Colonic mucosa (tissue), 4 donors: Measurements from ENCODE around the gene IL1RN. TPM values are rescaled to one million over a fixed set of nuclear protein-coding genes. Genes with fewer than 3 reads are reported as not detected.

Experiments used
- DNase-seq: peaks from one replicate; pipeline ENCODE4 v3.0.0-alpha.2; 2020
- H3K27ac ChIP-seq: fragments of 200-600 bp; one replicate; pipeline ENCODE4 v1.8.0; 2021
- H3K27me3 ChIP-seq: fragments of 200-600 bp; one replicate; pipeline ENCODE4 v1.8.0; 2021
- H3K36me3 ChIP-seq: fragments of 200-600 bp; one replicate; pipeline ENCODE4 v1.8.0; 2021
- H3K4me1 ChIP-seq: fragments of 200-600 bp; one replicate; pipeline ENCODE4 v1.8.0; 2021; ENCODE audit warnings: mild to moderate bottlenecking
- H3K4me3 ChIP-seq: fragments of 200-600 bp; one replicate; pipeline ENCODE4 v1.8.0; 2021
- H3K9ac ChIP-seq, 2 donors: one replicate each; pipeline ENCODE4 v1.7.0; 2013; ENCODE audit warnings: control low read depth in 2 of 2, low read depth in 2 of 2, low read length in 2 of 2
- H3K9me3 ChIP-seq: fragments of 200-600 bp; one replicate; pipeline ENCODE4 v1.8.0; 2021
- intact Hi-C: fragments of 100-400 bp; cut with DNase I; formaldehyde crosslinking; loops from one replicate; pipeline ENCODE4 v1.14.1; 2022
- total RNA-seq, 2 donors: library from RNA; stranded (reverse); fragmentation: NEBNext Ultra II Directional in 1 of 2; extraction: Animal tissue kit (Norgen Biotek cat#: 25700) in 1 of 2; gene quantifications; one replicate each; pipeline ENCODE4 v1.2.1, GENCODE V29; 2021
- TF ChIP-seq, protein P1 (sequence below): fragments of 200-600 bp; IDR thresholded peaks from one replicate; pipeline ENCODE4 v1.8.0; 2022; ENCODE audit warnings: antibody characterized with exemption, mild to moderate bottlenecking
- donor health status: healthy.
- donor health status: DM: no; HTN: no; CAD: no.
- donor health status: DM: no; HTN: no; CAD: no.

IL1RN gene
- total RNA-seq, 2 donors from 2014 or later, result 1.5 to 6.0 TPM

DNA sequence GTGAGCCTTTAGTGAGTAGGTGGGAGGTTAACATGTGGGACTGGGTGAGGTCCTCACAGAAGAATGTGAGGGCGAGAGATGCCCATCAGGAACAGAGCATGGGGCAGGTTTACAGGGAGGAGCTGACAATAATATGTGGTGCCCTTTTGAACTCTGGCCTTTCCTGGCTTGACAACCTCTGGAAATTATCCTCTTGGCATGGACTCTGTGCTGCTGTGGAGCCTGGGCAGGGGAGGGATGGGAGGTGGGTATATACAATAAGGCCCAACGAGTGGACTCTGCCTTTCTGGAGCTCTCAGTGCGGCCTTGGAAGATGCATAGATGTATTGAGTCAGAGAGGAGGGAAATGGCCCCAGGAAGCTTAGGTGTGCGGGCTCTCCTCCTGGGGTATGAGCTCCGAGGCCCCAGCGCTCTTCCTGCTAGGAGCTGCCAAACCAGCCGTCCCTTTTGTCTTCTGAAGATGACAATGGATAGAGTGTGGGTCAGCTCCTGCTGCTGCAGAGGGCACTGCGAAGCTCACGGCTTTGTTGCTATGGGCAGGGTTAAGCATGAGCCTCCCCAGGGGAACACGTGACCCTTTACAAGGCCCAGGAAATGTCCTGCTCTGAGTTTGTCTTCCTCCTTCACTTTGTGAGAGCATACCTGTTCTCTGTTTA is 37.7 kb downstream of the IL1RN start:
- TF ChIP-seq, protein P1, sequence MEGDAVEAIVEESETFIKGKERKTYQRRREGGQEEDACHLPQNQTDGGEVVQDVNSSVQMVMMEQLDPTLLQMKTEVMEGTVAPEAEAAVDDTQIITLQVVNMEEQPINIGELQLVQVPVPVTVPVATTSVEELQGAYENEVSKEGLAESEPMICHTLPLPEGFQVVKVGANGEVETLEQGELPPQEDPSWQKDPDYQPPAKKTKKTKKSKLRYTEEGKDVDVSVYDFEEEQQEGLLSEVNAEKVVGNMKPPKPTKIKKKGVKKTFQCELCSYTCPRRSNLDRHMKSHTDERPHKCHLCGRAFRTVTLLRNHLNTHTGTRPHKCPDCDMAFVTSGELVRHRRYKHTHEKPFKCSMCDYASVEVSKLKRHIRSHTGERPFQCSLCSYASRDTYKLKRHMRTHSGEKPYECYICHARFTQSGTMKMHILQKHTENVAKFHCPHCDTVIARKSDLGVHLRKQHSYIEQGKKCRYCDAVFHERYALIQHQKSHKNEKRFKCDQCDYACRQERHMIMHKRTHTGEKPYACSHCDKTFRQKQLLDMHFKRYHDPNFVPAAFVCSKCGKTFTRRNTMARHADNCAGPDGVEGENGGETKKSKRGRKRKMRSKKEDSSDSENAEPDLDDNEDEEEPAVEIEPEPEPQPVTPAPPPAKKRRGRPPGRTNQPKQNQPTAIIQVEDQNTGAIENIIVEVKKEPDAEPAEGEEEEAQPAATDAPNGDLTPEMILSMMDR, result no peak
- Histone ChIP-seq H3K9me3 (no peaks in the 10 kb centered on the region), H3K36me3 (no peaks in the 10 kb centered on the region), H3K4me1 (no peaks in the 10 kb centered on the region), H3K4me3 (no peak overlapping the region), H3K9ac (peak overlapping the region in 1 of 2 donors; percentile 1), H3K27ac (peak overlapping the region; percentile 47), H3K27me3 (no peaks in the 10 kb centered on the region)
- DNase-seq, result peak; percentile 22
- intact Hi-C loops, result no loop called here

DNA sequence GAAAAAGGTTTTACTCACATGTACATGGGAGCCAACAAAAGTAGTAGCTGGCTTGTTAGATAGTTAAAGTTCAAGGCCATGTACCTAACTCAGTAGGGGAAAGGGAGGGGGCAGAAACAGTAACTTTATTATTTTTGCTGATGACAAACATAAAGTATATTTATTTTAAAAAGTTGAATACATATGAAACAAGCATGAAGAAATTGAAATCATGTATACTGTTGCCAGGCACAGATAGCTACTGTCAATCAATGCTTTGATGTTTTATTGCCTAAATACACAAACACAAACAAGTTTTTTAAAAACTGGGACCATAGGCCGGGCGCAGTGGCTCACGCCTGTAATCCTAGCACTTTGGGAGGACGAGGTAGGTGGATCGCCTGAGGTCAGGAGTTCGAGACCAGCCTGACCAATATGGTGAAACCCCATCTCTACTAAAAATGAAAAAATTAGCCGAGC is 38.8 kb downstream of the IL1RN start:
- DNase-seq, result peak; percentile 9
- Histone ChIP-seq H3K36me3 (no peaks in the 10 kb centered on the region), H3K9ac (no peak overlapping the region), H3K27ac (peak overlapping the region; percentile 68), H3K27me3 (no peaks in the 10 kb centered on the region), H3K9me3 (no peaks in the 10 kb centered on the region), H3K4me1 (no peaks in the 10 kb centered on the region), H3K4me3 (no peak overlapping the region)
- TF ChIP-seq, protein P1, result no peak
- intact Hi-C loops, result no loop called here

DNA sequence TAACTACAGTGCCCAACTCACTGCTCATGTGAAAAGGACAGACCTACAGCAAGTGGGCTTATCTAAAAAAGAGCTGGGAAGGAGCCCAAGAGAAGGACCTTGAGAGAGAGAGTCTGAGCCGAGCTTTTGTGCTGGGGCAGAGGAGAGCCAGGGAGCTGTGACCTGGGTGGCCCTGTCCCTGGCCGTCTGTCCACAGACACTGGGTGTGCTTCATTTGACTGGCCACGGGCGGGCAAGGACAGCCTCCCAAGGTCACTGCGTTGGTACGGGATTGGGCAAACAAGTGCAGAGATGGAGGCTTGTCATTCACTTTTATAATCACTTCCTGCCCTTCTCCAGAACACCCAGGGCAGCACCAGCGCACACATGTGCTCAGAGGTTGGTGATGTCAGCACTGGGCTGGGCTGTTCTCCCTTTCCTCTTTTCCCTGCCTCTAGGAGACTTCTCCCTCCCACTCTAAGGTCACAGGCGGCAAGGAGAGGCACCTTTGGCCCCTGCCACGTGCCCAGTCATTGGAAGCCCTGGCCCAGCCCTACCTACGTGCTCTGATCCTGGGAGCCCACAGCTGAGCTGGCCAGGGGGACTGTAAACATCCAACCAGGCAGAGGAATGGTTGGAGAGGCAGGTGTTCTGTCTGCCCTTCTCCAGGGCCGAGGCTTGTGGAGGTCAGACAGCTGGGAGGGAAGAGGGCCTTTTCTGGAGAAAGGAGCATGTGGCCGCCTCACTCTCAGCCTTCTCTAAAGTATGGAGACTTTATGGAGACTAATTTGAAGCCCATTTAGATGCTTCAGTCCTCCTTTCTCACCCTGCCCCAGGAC is 39.9 kb downstream of the IL1RN start:
- peak overlapping the region; percentile 68 for H3K27ac ChIP-seq
- H3K27me3 ChIP-seq, result no peaks in the 10 kb centered on the region
- DNase-seq, result peak; percentile 82
- H3K9ac ChIP-seq, result peak overlapping the region; percentile 46 to 55
- no peaks in the 10 kb centered on the region for H3K36me3 ChIP-seq
- H3K4me1 ChIP-seq, result no peaks in the 10 kb centered on the region
- intact Hi-C loops, result no loop called here
- no peaks in the 10 kb centered on the region for H3K9me3 ChIP-seq
- no peak overlapping the region for H3K4me3 ChIP-seq
- TF ChIP-seq, protein P1, result no peak

DNA sequence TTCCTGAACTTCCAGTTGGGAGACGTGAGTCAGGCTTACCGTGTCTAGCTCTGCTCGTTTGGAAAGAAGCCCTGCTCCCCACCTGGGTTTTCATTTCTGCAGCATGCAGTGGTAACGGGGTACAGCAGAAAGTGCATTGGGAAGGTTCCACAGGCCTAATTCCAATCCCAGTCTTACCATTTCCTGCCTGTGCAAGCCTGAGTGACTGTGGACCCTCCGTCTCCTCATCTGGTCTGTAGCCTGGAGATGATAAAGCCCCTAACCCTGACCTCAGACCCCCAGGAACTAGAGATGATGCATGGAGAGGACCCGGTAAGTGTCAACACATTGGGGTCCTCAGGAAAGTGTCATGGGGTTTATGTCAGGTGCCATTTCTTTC is 40.6 kb downstream of the IL1RN start:
- H3K4me3 ChIP-seq, result no peak overlapping the region
- H3K27me3 ChIP-seq, result no peaks in the 10 kb centered on the region
- H3K9ac ChIP-seq, result peak overlapping the region in 1 of 2 donors; percentile 46
- peak overlapping the region; percentile 68 for H3K27ac ChIP-seq
- no peaks in the 10 kb centered on the region for H3K4me1 ChIP-seq
- H3K36me3 ChIP-seq, result no peaks in the 10 kb centered on the region
- TF ChIP-seq, protein P1, result no peak
- H3K9me3 ChIP-seq, result no peaks in the 10 kb centered on the region
- intact Hi-C loops, result no loop called here
- DNase-seq, result peak; percentile 16

DNA sequence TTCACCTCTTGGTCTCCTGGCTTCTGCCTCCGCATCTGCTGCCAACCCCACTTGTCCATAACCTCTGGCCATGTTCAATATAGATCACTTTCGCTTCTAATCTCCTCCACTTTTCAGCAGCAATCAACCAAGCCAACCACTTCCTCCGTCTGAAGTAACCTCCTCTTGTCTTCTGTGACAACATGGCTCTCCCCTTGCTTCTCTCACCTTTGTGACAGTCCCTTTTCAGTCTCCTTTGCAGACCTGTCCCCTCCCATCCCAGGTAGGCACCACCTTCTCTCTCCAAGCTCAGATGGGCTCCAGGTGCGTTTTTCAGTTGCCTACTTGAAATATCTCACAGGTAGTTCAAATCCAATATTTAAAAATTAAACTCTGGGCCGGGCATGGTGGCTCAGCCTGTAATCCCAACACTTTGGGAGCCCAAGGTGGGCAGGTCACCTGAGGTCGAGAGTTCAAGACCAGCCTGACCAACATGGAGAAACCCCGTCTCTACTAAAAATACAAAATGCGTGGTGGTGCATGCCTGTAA is 41.7 kb downstream of the IL1RN start:
- TF ChIP-seq, protein P1, result no peak
- DNase-seq, result no peak
- Histone ChIP-seq H3K27ac (no peak overlapping the region), H3K27me3 (no peaks in the 10 kb centered on the region), H3K36me3 (no peaks in the 10 kb centered on the region), H3K4me3 (no peak overlapping the region), H3K4me1 (no peaks in the 10 kb centered on the region), H3K9ac (no peak overlapping the region), H3K9me3 (no peaks in the 10 kb centered on the region)
- intact Hi-C loops, result no loop called here
